Measurements from ENCODE around the gene PNMA5. TPM values are rescaled to one million over a fixed set of nuclear protein-coding genes. Genes with fewer than 3 reads are reported as not detected.

PNMA5 gene
- polyA plus RNA-seq, 1 donor (not counting 4 experiments of a cell fraction or from before 2014, with no cell fraction given): not detected

GRCh38 chrX:152949114-152949513 lies 44.8 kb downstream of the PNMA5 start:
- H3K27ac ChIP-seq (ENCODE audit: control insufficient read depth, insufficient read depth, low read length): no peak overlapping the region
- no peak overlapping the region for H2AFZ ChIP-seq (ENCODE audit: control insufficient read depth, low read length)
- no peaks in the 10 kb centered on the region for H3K4me1 ChIP-seq (ENCODE audit: control insufficient read depth, extremely low read depth, insufficient read depth, low read length)
- H3K9ac ChIP-seq (ENCODE audit: control insufficient read depth, extremely low read depth, insufficient read depth, low read length): no peak overlapping the region
- TF ChIP-seq CTCF (optimal IDR thresholded peaks at IDR 0.05 in 1 of 3, IDR thresholded peaks at IDR 0.05 in 1 of 3, conservative IDR thresholded peaks at IDR 0.05 in 1 of 3; ENCODE audit: extremely low read depth in 1 of 3, insufficient read depth in 2 of 3, low read length in 3 of 3): no peak
- TF ChIP-seq EZH2 (IDR thresholded peaks at IDR 0.05; ENCODE audit: low read length): no peak
- dilution Hi-C loops (cut with MboI; ENCODE audit: extremely low pct_ligation_motif_present, low sequenced_read_pairs): no loop called here
- H3K9me1 ChIP-seq (ENCODE audit: control insufficient read depth, extremely low read depth, insufficient read depth, low read length): no peaks in the 10 kb centered on the region
- no peak for DNase-seq (ENCODE audit: low read depth, low spot score)
- H4K20me1 ChIP-seq (ENCODE audit: control insufficient read depth, extremely low read depth, insufficient read depth, low read length): no peaks in the 10 kb centered on the region
- H3K79me2 ChIP-seq (ENCODE audit: control insufficient read depth, insufficient read depth, low read length): no peaks in the 10 kb centered on the region
- H3K4me3 ChIP-seq (ENCODE audit: control insufficient read depth in 2 of 3, extremely low read depth in 1 of 3, insufficient read depth in 2 of 3, low read depth in 1 of 3, low read length in 3 of 3): no peak overlapping the region
- no peaks in the 10 kb centered on the region for H3K27me3 ChIP-seq (ENCODE audit: control insufficient read depth, extremely low read depth, insufficient read depth, low read length)
- H3K9me3 ChIP-seq (ENCODE audit: control insufficient read depth, low read depth, low read length): no peaks in the 10 kb centered on the region
- FAIRE-seq: no peak
- H3K36me3 ChIP-seq (ENCODE audit: control insufficient read depth in 2 of 2, extremely low read depth in 1 of 2, insufficient read depth in 2 of 2, low read length in 2 of 2): peaks cover 3 to 5% of the 10 kb centered on the region in 2 experiments
- H3K4me2 ChIP-seq (ENCODE audit: control insufficient read depth, extremely low read depth, insufficient read depth, low read depth, low read length): no peak overlapping the region

GRCh38 chrX:152946681-152947080 lies 47.2 kb downstream of the PNMA5 start:
- Histone ChIP-seq H3K79me2 (ENCODE audit: control insufficient read depth, insufficient read depth, low read length) (no peaks in the 10 kb centered on the region), H3K4me1 (ENCODE audit: control insufficient read depth, extremely low read depth, insufficient read depth, low read length) (peaks cover 3% of the 10 kb centered on the region), H4K20me1 (ENCODE audit: control insufficient read depth, extremely low read depth, insufficient read depth, low read length) (no peaks in the 10 kb centered on the region), H2AFZ (ENCODE audit: control insufficient read depth, low read length) (no peak overlapping the region), H3K4me2 (ENCODE audit: control insufficient read depth, extremely low read depth, insufficient read depth, low read depth, low read length) (no peak overlapping the region), H3K9me1 (ENCODE audit: control insufficient read depth, extremely low read depth, insufficient read depth, low read length) (no peaks in the 10 kb centered on the region), H3K27me3 (ENCODE audit: control insufficient read depth, extremely low read depth, insufficient read depth, low read length) (no peaks in the 10 kb centered on the region), H3K27ac (ENCODE audit: control insufficient read depth, insufficient read depth, low read length) (no peak overlapping the region), H3K36me3 (ENCODE audit: control insufficient read depth in 2 of 2, extremely low read depth in 1 of 2, insufficient read depth in 2 of 2, low read length in 2 of 2) (peaks cover 3 to 5% of the 10 kb centered on the region in 2 experiments), H3K4me3 (ENCODE audit: control insufficient read depth in 2 of 3, extremely low read depth in 1 of 3, insufficient read depth in 2 of 3, low read depth in 1 of 3, low read length in 3 of 3) (no peak overlapping the region), H3K9me3 (ENCODE audit: control insufficient read depth, low read depth, low read length) (no peaks in the 10 kb centered on the region), H3K9ac (ENCODE audit: control insufficient read depth, extremely low read depth, insufficient read depth, low read length) (no peak overlapping the region)
- dilution Hi-C loops (cut with MboI; ENCODE audit: extremely low pct_ligation_motif_present, low sequenced_read_pairs): no loop called here
- DNase-seq (ENCODE audit: low read depth, low spot score): no peak
- TF ChIP-seq EZH2 (IDR thresholded peaks at IDR 0.05; ENCODE audit: low read length) (no peak), CTCF (optimal IDR thresholded peaks at IDR 0.05 in 1 of 3, IDR thresholded peaks at IDR 0.05 in 1 of 3, conservative IDR thresholded peaks at IDR 0.05 in 1 of 3; ENCODE audit: extremely low read depth in 1 of 3, insufficient read depth in 2 of 3, low read length in 3 of 3) (no peak)
- no peak for FAIRE-seq
